HG02642 (cell line): ENCODE measurements around the gene PEX19.
"Not testable (repeated sequence)": the region's sequence is repeated elsewhere in the genome, so short reads cannot be mapped to it uniquely, and the experiment has no call there.

Source experiments
- ATAC-seq: cut with Tn5 transposase; IDR thresholded peaks from one replicate; pipeline ENCODE4 v1.9.1; 2021; ENCODE audit warnings: mild to moderate bottlenecking; ENCODE audit not compliant: unreplicated experiment, poor library complexity

Gene PEX19, protein sequence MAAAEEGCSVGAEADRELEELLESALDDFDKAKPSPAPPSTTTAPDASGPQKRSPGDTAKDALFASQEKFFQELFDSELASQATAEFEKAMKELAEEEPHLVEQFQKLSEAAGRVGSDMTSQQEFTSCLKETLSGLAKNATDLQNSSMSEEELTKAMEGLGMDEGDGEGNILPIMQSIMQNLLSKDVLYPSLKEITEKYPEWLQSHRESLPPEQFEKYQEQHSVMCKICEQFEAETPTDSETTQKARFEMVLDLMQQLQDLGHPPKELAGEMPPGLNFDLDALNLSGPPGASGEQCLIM

DNA sequence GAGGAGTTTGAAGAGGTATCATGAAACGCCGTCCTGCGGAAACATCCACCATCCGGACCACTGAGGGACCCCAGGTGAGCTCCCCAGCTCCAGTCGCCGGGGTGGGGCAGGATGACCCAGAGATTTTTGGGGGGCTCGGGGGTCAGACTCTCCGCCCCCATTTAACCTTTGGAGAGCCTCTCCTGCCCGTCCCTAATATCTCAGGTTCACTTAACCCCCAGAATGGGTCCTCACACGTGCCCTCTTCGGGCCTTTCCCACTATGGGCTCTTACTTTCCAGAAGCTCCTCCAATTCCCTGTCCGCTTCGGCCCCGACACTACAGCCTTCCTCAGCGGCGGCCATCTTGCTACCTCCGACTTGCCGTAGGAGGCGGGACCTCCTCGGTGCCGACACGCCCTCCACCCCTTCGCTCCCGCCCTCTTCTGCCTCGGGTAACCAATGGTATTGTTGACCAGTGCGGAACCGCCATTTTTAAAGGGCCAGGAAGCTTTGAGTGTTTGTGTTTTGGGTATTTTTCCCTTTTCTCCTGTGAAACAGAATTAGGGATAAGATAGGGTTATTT, at the start of gene PEX19:
Gene PEX19 (minus strand): TSS at position 352 of the 563 bp plus-strand sequence. CDS start 9 bp downstream, at position 343.
- peak; percentile 98 for ATAC-seq

DNA sequence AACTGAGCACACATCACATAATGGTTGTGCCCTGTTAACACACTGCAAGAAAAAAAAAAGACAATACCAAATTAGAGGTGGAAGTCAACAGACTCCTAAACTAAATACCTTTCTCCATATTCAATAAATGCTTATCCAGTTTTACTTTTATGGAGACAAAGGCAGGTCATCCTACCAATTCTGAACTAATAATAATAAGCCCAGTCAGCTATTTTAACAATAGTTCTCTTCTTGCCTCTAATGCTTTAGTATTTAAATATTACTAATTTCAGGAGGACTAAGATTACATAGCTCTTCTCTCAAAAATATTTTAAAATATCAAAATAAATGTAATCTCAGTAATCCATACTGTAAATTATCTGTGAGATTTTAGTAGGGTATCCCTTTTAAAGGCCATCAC, 47.6 kb upstream of the PEX19 start:
- no peak for ATAC-seq

DNA sequence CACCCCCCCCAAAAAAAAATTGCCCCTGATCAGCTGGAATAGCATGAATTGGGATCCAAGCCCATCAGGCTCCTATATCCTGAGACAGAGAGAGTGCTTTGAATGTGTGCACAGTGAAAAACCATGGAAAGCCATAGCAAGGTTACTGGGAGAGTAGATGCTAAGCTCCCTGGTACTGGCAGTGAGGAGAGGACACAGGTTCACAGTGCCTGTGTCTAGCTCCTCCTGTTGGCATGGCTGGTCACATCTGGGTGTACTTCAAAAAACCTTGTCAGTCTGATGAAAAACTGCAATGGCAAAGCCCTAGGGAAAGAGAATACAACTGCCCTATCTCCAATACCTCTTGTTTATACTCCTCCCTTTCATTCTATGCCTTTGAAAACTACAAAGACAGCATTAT, 45.2 kb upstream of the PEX19 start:
- ATAC-seq, result no peak

DNA sequence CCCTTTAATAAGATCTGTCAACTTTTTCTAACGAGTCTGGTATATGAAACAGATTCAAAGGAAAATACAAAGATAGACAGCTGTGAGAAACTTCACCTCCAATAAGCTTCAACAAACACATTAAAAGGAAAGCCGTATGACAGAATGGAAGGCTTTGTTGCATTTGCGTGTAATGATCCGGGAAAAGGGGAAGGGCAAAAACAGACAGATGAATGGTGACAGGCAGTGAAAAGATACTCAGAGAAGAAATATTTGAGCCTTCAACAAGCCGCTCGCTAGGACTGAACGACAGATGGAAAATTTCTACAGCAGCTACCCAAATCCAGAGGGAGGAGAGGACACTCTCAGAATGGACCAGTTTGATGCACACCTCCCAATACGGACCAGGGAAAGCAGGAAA, 43.3 kb upstream of the PEX19 start:
- ATAC-seq, result no peak

DNA sequence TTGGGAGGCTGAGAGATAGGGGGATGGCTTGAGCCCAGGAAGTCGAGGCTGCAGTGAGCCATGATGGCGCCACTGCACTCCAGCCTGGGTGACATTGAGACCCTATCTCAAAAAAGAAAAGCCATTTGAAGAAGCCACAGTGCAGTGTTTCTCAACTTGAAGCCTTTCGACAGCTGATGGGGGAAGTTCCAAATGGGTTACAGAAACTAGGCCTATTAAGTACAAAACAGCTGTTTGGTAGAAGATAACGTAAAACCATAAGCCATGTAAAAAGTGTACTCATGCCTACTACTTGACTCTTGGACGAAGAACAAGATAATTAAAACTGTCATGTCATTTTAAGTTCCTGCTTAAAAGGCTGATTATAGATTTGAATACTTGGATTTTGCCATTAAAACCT, 41.5 kb upstream of the PEX19 start:
- no peak for ATAC-seq

DNA sequence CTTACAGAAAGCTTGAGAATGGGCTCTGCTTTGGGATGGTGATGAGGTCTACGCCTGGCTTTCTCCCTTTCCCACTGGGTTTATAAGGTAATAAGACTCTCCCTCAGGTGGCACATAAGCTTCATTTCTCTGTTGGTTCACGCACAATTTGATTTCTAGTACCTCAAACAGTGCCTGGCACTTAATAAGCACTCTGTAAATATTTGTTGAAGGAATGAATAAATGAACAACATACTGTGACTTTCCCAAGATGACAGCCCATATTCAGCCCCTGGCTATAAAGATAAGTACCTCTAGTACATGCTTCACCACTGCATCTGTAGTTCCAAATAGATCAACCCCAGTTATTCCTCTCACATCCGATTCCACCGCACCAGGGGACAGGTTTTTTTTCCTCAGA, 40.3 kb upstream of the PEX19 start:
- no peak for ATAC-seq

DNA sequence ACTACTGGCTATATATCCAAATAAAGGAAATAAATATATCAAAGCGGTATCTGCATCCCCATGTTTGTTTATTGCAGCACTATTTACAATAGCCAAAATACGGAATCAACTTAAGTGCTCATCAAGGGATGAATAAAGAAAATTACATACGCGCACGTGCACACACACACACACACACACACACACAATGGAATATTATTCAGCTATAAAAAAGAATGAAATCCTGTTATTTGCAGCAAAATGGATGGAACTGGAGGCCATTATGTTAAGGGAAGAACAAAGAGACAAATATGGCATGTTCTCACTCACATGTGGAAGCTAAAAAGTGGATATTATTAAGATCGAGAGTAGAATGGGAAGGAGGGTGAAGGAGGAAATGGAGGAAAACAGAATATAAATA, 37.9 kb upstream of the PEX19 start:
- ATAC-seq, result no peak

DNA sequence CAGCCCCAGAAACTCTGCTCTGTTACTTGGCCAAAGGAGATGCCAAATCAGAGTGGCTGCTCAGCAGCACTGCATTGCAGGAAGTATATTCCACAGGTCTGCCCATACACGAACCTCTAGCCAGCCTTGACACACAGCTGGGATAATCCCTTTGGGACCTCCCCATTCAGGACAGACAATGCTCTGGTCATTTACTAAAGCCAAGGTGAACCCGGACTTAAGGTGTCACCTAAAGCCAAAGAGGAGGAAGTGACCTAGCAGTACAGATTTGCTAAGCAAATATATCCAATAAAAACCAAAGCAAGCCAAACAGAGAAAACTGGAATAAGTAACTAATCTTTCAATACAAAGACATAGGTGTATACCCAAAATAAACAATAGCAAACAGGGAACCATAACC, 30.4 kb upstream of the PEX19 start:
- ATAC-seq, result no peak

DNA sequence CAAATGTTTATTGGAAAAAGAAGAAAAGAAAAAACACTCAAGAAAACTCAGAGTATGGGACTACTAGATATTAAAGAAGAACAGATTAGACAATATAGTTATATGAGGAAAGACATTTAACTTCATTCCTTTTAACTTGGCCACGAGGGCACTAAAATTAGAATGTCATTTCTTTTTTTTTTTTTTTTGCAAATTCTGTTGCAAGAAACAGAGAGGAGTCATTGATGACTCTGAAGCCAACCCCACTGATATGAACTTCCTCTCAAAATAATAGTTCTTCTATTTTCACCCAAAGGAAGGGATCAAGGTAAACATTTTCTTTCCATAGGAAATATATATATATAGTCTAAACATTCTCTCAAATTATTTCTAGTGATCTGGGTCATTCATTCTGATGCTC, 24.6 kb upstream of the PEX19 start:
- ATAC-seq, result no peak

DNA sequence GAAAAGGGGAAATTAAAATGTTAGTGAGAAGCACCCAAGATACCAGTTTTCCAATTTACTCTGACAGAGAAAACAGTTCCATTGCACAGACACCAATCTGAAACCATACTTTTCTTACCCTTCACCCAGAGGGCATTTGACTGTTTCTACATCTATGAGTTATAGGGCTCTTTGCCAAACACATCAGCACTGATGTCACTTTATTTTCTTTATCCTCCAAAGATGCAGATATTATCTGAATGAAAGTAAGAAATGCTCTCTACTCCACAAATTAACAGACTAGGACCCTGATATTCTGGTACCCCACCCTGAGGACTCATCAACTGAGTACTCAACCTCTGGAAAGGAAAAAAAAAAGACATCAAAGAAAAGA, 24.2 kb upstream of the PEX19 start:
- no peak for ATAC-seq

DNA sequence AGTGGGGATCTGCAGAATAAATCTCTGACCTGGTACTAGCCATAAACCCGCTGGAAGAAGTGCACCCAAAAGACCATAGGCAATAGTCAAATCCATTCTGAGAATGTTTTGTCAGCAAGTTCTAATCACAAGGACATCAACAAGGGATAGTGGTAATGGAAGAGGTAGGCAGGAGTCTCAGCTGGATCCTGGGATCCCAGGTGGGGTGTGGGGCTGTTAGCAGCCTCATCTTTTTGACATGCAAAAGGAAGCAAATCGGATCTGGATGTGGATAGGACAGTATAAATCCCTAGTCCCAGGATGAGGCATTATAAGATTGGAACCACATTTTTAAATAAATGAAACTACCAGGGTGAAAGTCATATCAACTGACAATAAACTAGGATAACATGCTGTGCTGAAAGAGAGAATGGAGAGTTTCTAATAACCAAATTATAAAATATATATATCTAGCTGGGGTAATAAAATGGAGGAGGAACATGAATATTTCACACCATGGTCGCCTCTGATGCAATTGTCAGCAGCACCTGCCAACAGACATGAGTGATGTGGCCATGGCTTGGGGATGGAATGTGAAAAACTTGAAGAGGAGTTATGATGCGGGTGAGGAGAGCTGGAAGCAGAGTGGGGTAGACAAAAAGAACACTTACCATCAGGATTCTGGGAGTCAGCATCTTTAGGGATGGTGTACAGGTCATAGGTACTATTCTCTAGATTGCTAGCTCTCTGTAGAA, 23.7 kb upstream of the PEX19 start:
- no peak for ATAC-seq

DNA sequence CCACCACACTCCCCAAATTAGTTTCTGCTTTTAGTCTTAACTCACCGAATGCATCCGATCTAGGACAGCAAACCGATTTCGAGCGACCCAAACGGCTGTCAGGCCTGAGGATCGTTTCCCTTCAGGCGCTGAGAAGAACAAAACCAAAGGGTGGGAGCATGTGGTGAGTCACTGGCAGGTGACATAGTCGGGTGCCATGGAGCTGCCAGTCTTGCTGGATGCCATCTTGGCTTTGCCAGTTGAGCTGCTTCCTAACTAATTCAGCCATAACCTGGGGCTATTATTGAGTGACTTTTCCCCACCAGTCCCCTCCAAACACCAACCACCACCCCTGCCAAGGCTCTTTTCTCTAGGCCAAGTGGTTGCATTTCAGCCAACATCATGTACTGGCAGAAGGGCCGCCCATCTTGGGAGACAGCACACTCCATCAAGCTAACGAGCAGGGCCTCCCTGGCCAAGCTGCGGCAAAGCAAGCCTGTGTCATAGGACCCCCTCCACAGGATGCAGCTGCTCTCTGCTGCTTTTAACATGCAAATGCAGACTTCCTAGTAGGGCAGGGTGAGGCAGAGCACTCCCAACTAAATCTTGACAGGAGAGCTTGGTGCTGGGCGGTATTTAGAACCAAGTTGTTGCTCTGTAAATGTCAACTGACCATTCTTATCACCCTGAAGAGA, 22.3 kb upstream of the PEX19 start:
- no peak for ATAC-seq

DNA sequence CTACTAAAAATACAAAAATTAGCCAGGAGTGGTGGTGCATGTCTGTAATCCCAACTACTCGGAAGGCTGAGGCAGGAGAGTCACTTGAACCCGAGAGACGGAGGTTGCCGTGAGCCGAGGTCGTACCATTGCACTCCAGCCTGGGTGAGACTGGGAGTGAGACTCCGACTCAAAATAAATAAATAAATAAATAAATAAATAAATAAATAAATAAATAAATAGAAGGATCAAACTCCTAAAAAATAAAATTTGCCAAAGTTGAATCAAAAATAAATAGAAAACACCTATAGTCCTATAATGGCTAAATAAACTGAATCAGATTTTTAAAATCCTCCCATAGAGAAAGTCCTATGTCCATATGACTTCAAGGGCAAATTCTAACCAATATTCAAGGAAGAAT, 15.2 kb upstream of the PEX19 start:
- ATAC-seq, result no peak

DNA sequence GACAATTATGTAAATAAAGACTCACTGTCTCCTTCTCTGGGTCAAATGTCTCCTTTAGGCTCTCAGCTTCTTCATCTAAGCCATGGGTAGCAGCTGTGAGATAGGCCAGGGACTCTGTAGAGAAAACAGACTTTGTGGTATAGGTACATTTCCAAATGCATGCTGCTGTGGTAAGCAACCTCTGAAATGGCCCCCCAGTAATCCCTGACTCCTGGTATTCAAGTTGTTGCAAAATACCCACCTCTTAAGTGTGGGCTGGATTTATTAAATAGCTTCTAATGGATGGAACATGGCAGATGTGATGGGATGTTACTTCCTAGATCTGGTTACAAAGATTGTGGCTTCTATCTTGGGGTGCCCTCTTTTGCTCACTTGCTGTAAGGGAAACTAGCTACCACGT, 11.1 kb upstream of the PEX19 start:
- ATAC-seq, result no peak

DNA sequence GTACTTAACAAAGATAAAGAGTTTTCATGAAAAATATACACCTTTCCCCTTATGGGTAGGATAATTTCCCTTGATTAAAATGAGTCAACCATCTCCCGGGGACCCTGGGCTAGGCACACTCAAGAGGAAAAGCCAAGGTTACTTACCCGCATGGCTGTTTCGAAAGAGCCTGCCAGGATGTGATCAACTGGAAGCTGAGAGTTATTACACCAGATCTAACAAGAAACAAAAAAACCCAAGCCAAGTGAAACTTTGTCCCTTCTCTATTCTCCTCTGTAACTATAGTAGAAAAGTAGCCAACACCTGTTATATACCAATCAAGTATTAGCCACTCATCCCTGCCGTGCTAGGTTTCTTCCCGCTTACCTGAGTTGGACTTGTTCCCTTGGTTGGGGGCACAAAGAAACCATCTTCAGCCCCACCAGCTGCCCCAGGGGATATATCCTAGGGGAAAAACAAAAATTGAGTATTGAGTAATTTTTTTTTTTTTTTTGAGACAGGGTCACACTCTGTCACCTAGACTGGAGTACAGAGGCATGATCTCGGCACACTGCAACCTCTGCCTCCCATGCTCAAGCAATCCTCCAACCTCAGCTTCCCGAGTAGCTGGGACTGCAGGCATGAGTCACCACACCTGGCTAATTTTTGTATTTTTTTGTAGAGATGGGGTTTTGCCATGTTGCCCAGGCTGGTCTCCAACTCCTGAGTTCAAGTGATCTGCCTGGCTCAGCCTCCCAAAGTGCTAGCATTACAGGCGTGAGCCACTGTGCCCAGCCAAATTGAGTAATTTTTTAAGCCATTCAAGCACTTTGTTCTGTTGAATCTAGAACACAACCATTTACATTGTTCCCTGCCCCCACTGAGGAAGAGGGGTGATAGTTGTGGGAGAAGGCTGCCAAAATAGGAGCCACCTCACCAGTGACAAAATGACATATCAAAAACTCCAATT, 8.4 kb upstream of the PEX19 start:
- ATAC-seq, result no peak

DNA sequence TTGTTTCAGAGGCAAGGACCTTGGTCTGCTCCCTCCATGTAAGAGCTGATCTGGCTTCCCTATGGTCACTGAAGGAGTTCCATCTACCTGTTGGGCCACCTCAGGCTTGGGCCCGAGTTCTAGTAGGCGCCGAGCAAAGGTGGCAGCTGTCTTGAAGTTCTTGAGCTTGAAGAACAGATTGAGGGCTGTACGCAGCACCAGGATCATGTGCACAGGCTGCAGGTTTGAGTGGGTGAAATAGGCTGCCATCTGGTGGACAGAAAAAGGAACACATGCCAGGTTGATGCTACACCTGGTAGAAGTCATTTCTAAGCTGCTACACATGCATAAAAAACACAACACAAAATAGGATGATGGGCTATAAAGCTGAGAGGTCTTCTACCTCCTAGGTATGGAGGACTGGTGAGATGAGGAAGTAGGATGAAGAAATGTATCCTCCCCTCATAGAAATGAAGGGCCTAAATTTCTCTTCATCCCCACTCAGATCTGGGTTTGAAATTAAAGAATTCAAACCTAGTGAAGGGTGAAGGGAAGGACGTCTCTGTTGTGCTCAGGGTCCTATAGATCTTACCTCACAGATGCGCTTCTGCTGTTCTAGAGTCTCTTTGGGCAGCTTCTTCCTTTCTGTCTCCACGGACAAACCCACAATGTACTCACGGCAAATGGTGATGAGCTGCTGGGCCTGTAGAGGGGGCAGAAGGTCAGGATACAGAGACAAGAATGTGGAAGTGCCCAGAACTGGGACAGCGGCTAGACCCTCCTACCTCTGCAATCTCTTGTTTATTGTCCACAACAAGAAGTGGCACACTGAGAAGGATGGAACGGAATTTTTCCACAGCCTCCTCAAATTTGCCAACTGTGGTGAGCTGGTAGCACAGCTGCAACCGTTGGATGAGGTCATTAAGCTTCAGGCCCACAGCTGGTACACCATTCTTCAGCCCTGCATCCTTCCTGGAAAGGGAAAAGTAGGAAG, 6.6 kb upstream of the PEX19 start:
- peak; percentile 86 for ATAC-seq

DNA sequence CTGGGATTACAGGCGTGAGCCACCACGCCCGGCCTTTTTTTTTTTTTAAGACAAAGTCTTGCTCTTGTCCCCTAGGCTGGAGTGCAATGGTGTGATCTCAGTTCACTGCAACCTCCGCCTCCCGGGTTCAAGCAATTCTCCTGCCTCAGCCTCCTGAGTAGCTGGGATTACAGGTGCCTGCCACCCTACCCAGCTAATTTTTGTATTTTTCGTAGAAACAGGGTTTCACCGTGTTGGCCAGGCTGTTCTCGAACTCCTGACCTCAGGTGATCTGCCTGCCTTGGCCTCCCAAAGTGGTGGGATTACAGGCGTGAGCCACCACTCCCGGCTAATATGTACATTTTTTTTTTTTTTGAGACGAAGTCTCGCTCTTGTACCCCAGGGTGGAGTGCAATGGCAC, 2.8 kb upstream of the PEX19 start:
- ATAC-seq, result not testable (repeated sequence)

DNA sequence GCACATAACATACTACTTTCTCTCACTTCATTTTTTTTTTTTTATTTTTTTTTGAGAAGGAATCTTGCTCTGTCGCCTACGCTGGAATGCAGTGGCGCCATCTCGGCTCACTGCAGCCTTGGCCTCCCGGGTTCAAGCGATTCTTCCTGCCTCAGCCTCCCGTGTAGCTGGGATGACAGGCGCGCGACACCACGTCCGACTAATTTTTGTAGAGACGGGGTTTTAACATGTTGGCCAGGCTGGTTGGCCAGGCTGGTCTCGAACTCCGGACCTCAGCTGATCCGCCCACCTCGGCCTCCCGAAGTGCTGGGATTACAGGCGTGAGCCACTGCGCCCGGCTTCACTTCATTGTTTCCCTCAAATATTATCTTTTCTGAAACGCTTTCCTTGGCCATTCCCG, 573 bp upstream of the PEX19 start:
- ATAC-seq, result no peak

DNA sequence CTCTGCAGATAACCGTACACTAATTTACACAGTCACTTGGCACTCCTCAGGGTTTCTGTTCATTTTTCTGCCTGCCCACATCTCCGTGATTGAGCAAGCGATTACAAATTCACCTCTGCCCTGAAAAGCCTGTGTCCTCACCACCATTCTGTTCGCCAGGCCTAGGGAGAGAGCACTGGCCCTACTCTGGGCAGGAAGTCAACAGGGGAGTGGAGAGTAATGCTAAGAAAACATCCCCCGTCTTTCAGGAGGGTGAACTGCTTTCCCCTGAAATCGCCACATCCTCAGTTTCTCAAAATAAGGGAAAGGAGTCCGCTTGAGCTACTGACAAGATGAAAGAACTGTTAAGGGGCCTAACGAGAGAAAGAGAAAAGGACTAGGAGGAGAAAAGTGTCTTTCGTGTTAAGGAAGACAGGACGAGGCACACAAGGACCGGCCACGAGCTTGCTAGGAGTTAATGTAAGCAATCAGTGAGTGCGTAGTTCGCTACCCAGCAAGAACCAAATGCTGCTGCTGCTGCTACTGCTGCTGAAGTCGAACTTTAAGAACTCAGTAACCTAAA, 632 bp downstream of the PEX19 start:
- peak; percentile 17 for ATAC-seq
